Parathyroid adenoma (tissue), 2 donors: ENCODE measurements around the gene TMEM131.
"Not testable (repeated sequence)": the region's sequence is repeated elsewhere in the genome, so short reads cannot be mapped to it uniquely, and the experiment has no call there.

Experiments used
- H2AFZ ChIP-seq: fragments of 300-600 bp; sonication (generic); one replicate; pipeline ENCODE4 v1.7.0; 2017; ENCODE audit warnings: antibody characterized with exemption, mild to moderate bottlenecking
- H3K27ac ChIP-seq: fragments of 300-600 bp; sonication (generic); one replicate; pipeline ENCODE4 v1.7.0; 2017
- H3K27me3 ChIP-seq: fragments of 300-600 bp; sonication (generic); one replicate; pipeline ENCODE4 v1.7.0; 2017; ENCODE audit warnings: low read length; ENCODE audit not compliant: control insufficient read depth, insufficient read depth
- H3K36me3 ChIP-seq: fragments of 300-600 bp; sonication (generic); one replicate; pipeline ENCODE4 v1.7.0; 2017; ENCODE audit warnings: low read length; ENCODE audit not compliant: control insufficient read depth, insufficient read depth
- H3K4me1 ChIP-seq: fragments of 300-600 bp; sonication (generic); one replicate; pipeline ENCODE4 v1.7.0; 2017; ENCODE audit warnings: control low read depth
- H3K4me2 ChIP-seq: fragments of 300-600 bp; sonication (generic); one replicate; pipeline ENCODE4 v1.7.0; 2017; ENCODE audit warnings: low read length
- H3K4me3 ChIP-seq: fragments of 300-600 bp; sonication (generic); one replicate; pipeline ENCODE4 v1.7.0; 2017; ENCODE audit warnings: low read depth, low read length
- H3K79me2 ChIP-seq: fragments of 300-600 bp; sonication (generic); one replicate; pipeline ENCODE4 v1.7.0; 2017; ENCODE audit warnings: control low read depth
- H3K9ac ChIP-seq: fragments of 300-600 bp; sonication (generic); one replicate; pipeline ENCODE4 v1.7.0; 2017; ENCODE audit warnings: mild to moderate bottlenecking
- H3K9me3 ChIP-seq: fragments of 300-600 bp; sonication (generic); one replicate; pipeline ENCODE4 v1.7.0; 2017; ENCODE audit warnings: low read length; ENCODE audit not compliant: control insufficient read depth
- CTCF ChIP-seq: fragments of 300-600 bp; sonication (generic); IDR thresholded peaks from one replicate; pipeline ENCODE4 v1.7.0; 2017; ENCODE audit warnings: antibody characterized with exemption, mild to moderate bottlenecking
- donor health status: primary hyperparathyroidism.

TMEM131 gene

GRCh38 chr2:97863829-97864228 is 131.9 kb downstream of the TMEM131 start:
- Histone ChIP-seq H3K4me3 (no peak overlapping the region), H3K4me1 (peaks cover 4% of the 10 kb centered on the region), H3K9ac (no peak overlapping the region), H3K36me3 (no peaks in the 10 kb centered on the region), H3K9me3 (no peaks in the 10 kb centered on the region), H2AFZ (no peak overlapping the region), H3K4me2 (no peak overlapping the region), H3K27ac (no peak overlapping the region), H3K79me2 (peaks cover 50% of the 10 kb centered on the region), H3K27me3 (no peaks in the 10 kb centered on the region)
- TF ChIP-seq CTCF = no peak

DNA sequence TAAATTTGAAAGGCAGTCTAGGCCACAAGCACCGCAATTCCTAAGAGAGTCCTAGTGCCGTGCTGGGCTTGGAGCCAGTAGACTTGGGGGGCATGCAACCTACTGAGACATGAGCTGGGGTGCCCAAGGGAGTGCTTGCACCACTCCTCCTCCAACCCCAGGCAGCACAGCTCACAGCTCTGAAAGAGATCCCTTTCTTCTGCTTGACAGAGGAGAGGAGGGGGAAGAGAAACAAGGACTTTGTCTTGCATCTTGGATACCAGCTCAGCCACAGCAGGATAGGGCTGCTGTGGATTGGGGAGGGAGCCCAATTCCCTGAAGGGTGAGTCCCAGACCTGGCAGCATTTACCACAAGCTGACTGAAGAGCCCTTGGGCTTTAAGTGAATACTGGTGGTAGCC is 134.6 kb downstream of the TMEM131 start:
- no peaks in the 10 kb centered on the region for H3K36me3 ChIP-seq
- H3K4me2 ChIP-seq = no peak overlapping the region
- peaks cover 16% of the 10 kb centered on the region for H3K4me1 ChIP-seq
- no peak overlapping the region for H3K27ac ChIP-seq
- no peaks in the 10 kb centered on the region for H3K9me3 ChIP-seq
- H3K27me3 ChIP-seq = no peaks in the 10 kb centered on the region
- H3K4me3 ChIP-seq = no peak overlapping the region
- H2AFZ ChIP-seq = no peak overlapping the region
- H3K79me2 ChIP-seq = peaks cover 48% of the 10 kb centered on the region
- no peak overlapping the region for H3K9ac ChIP-seq
- no peak for TF ChIP-seq CTCF

DNA sequence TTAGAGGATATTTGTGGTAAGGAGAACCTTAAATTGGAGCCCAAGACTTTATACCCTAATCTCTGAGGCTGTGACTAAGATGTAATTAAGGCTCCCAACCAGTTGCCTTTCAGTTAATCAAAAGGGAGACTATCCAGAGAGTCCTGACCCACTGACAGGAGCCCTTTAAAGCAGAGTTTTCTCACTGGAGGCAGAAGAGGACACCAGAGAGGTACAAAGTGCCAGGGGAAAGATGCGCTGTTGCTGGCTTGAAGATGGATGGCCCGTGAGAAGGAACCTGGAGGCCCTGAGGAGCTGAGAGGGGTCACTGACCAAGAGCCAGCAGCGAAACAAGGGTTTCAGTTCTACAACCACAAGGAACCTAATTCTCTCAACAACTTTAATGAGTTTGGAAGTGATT is 137.3 kb downstream of the TMEM131 start:
- Histone ChIP-seq H2AFZ (no peak overlapping the region), H3K36me3 (no peaks in the 10 kb centered on the region), H3K27me3 (no peaks in the 10 kb centered on the region), H3K4me2 (no peak overlapping the region), H3K9me3 (no peaks in the 10 kb centered on the region), H3K4me1 (peaks cover 28% of the 10 kb centered on the region), H3K9ac (no peak overlapping the region), H3K79me2 (peaks cover 29% of the 10 kb centered on the region), H3K27ac (peak overlapping the region; percentile 1), H3K4me3 (no peak overlapping the region)
- TF ChIP-seq CTCF = no peak

DNA sequence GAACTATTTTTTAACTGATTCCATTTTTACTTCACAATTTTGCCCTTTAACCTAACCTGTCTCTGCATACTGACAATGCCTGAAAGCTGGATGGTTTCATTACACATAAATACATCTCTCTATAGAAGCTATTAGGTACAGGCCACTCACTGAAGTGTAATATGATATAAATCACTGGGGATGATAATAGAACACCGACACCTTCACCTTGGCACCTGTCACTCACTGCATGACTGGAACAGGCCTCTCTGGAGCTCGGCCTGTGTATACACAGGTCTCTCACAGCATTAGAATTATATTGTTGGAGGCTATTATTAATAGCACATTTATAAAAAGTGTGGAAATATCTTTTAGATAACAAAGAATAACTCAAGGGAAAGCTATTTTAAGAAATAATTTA is 138.2 kb downstream of the TMEM131 start:
- Histone ChIP-seq H3K4me3 (no peak overlapping the region), H2AFZ (peak overlapping the region; percentile 51), H3K79me2 (peaks cover 20% of the 10 kb centered on the region), H3K9me3 (no peaks in the 10 kb centered on the region), H3K4me2 (peak overlapping the region; percentile 18), H3K4me1 (peaks cover 33% of the 10 kb centered on the region), H3K27ac (peak overlapping the region; percentile 62), H3K9ac (no peak overlapping the region), H3K27me3 (no peaks in the 10 kb centered on the region), H3K36me3 (no peaks in the 10 kb centered on the region)
- no peak for TF ChIP-seq CTCF

- H3K27me3 ChIP-seq, H3K9me3 ChIP-seq, H3K36me3 ChIP-seq, H3K9ac ChIP-seq, H2AFZ ChIP-seq, H3K4me3 ChIP-seq, H3K4me2 ChIP-seq, H3K79me2 ChIP-seq, H3K27ac ChIP-seq: not testable (repeated sequence)
- H3K4me1 ChIP-seq = peaks cover 57% of the 10 kb centered on the region
These were observed 142.7 kb downstream of the TMEM131 start for GRCh38 chr2:97853057-97853456.
